Right cardiac atrium (tissue), 5 donors: ENCODE data around the gene NPBWR2. TPM values are rescaled to one million over a fixed set of nuclear protein-coding genes. Genes with fewer than 3 reads are reported as not detected.
"Not testable (repeated sequence)": the region's sequence is repeated elsewhere in the genome, so short reads cannot be mapped to it uniquely, and the experiment has no call there.

Experiments
- ATAC-seq, 2 donors: fragments of 200-7000 bp; cut with Tn5 transposase; one replicate each; pipeline versions ENCODE4 v1.8.0 to v1.9.1; 2020; ENCODE audit warnings: moderate library complexity in 2 of 2, mild to moderate bottlenecking in 1 of 2
- DNase-seq, 3 donors: peaks; one replicate each; pipeline ENCODE4 v3.0.0-alpha.2; 2020
- H3K27ac ChIP-seq: one replicate; pipeline ENCODE4 v1.5.1; 2013; ENCODE audit warnings: mild to moderate bottlenecking, low read length, control low read depth, moderate library complexity
- H3K27me3 ChIP-seq: one replicate; pipeline ENCODE4 v1.6.1; 2013; ENCODE audit not compliant: control insufficient read depth, insufficient read depth
- H3K4me1 ChIP-seq: one replicate; pipeline ENCODE4 v1.6.1; 2013; ENCODE audit warnings: low read length; ENCODE audit not compliant: control insufficient read depth, insufficient read depth
- H3K4me3 ChIP-seq: one replicate; pipeline ENCODE4 v1.5.1; 2013; ENCODE audit warnings: low read length, control low read depth
- H3K9me3 ChIP-seq: one replicate; pipeline ENCODE4 v1.6.1; 2013; ENCODE audit warnings: low read length; ENCODE audit not compliant: control insufficient read depth
- WGBS: extraction: QIAGEN DNeasy Blood & Tissue Kit; methylation state at CpG from one replicate; pipeline ENCODE4 v1.1.7; 2013; 5-methylcytosine and 5-hydroxymethylcytosine counted together
- intact Hi-C, 4 donors: fragments of 100-400 bp; cut with DNase I; formaldehyde crosslinking; loops; one replicate each; pipeline versions ENCODE4 v1.11.0 to v1.14.0; 2022 to 2023
- polyA plus RNA-seq: library from polyadenylated mRNA; stranded (reverse); fragments of 200-250 nt; gene quantifications from one replicate; pipeline ENCODE4 v1.2.3, GENCODE V29; 2013
- total RNA-seq, 4 donors: library from RNA; stranded (reverse); fragmentation: NEBNext Ultra II Directional; extraction: Animal tissue kit (Norgen Biotek cat#: 25700); gene quantifications; one replicate each; pipeline ENCODE4 v1.2.1, GENCODE V29; 2021
- donor health status: healthy with polysubstance abuse.
- donor health status: DM: no; HTN: yes; CAD: no.
- donor health status: DM: no; HTN: no; CAD: no.
- donor health status: DM: no; HTN: yes; CAD: no; lungs with severe emphysema.
- donor health status: DM: yes; HTN: yes; CAD: no.

Gene NPBWR2
- total and polyA plus RNA-seq, 5 donors, result not detected

DNA sequence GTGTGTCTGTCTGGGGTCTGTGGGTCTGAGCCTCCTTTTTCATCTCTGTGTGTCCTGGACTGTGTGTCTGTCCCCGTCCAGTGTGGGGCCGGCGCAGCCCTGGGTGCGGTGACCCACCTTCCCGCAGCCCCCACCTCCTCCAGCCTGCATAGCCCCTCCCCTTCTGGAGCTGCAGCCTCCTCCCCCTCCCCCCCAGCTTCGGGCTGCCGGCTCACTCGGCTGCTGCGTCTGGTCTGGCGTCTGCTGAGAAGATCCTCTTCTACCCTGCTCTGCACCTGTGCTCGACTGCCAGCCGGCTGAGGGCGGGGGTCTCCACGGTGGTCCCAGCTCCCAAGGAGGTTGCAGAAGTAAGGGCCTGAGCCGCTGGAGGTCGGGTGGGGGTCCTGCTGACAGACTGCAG lies 15.6 kb downstream of the NPBWR2 start:
- ATAC-seq (peak in 1 of 2 donors; percentile 18), DNase-seq (no peak)
- intact Hi-C loops, result no loop called here
- 23% methylated on average over 16 of the region's 16 CpGs for WGBS
- H3K4me3 ChIP-seq, result no peak overlapping the region
- H3K27ac ChIP-seq, result no peak overlapping the region
- no peaks in the 10 kb centered on the region for H3K27me3 ChIP-seq
- no peaks in the 10 kb centered on the region for H3K9me3 ChIP-seq
- H3K4me1 ChIP-seq, result no peaks in the 10 kb centered on the region

DNA sequence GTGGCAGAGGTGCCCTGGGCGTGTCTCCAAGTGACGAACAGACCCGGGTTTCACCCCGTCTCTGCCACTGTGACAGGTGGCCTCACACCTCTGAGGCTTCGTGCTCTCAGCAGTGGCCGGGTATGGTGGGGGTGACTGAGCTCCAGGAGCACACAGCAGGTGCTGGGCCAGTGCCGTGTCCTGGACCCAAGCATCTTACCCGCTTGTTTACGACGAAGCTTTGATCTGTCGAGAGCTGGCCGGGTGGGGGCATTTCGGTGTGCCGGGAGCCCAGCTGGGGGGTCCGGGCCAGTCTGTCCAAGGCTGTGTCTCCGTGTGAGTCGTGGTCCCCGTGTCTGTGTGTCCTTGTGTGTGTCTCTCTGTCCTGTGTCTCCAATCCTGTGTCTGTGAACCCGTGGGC lies 16.0 kb downstream of the NPBWR2 start:
- WGBS, result 73% methylated on average over 19 of the region's 19 CpGs
- DNase-seq (no peak), ATAC-seq (peak in 1 of 2 donors; percentile 11)
- Histone ChIP-seq H3K4me1 (no peaks in the 10 kb centered on the region), H3K27me3 (no peaks in the 10 kb centered on the region), H3K4me3 (no peak overlapping the region), H3K9me3 (no peaks in the 10 kb centered on the region), H3K27ac (no peak overlapping the region)
- intact Hi-C loops, result no loop called here

DNA sequence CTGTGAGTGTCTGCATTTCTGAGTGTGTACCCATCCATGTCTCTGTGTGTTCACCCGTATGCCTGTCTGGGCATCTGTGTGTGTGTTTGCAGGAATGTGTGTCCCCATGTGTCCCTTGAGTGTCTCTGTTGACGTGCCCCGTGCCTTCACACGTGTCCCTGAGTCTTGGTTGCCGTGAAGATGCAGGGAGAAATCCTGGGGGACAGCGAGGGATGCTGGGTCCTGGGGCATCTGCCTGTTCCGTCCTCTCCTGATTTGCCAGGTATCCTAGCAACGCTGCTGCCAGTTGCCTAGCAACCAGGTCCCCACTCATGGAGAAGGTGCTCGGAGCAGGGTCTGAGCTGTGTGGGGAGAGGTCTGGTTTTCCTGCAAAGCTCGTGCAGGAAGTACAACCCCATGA lies 17.2 kb downstream of the NPBWR2 start:
- no peaks in the 10 kb centered on the region for H3K9me3 ChIP-seq
- H3K27me3 ChIP-seq, result no peaks in the 10 kb centered on the region
- intact Hi-C loops, result no loop called here
- no peak overlapping the region for H3K27ac ChIP-seq
- 51% methylated on average over 10 of the region's 10 CpGs for WGBS
- H3K4me3 ChIP-seq, result no peak overlapping the region
- ATAC-seq (no peak), DNase-seq (no peak)
- no peaks in the 10 kb centered on the region for H3K4me1 ChIP-seq

DNA sequence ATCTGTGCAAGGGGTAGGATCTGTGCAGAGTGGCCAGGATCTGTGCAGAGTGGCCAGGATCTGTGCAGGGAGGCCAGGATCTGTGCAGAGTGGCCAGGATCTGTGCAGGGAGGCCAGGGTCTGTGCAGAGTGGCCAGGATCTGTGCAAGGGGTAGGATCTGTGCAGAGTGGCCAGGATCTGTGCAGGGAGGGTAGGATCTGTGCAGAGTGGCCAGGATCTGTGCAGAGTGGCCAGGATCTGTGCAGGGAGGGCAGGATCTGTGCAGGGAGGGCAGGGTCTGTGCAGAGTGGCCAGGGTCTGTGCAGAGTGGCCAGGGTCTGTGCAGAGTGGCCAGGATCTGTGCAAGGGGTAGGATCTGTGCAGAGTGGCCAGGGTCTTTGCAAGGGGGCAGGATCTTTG lies 18.8 kb downstream of the NPBWR2 start:
- peak in 1 of 3 donors; percentile 34 for DNase-seq
- H3K27me3 ChIP-seq, H3K27ac ChIP-seq, H3K4me1 ChIP-seq, H3K4me3 ChIP-seq, intact Hi-C loops, H3K9me3 ChIP-seq, ATAC-seq: not testable (repeated sequence)

DNA sequence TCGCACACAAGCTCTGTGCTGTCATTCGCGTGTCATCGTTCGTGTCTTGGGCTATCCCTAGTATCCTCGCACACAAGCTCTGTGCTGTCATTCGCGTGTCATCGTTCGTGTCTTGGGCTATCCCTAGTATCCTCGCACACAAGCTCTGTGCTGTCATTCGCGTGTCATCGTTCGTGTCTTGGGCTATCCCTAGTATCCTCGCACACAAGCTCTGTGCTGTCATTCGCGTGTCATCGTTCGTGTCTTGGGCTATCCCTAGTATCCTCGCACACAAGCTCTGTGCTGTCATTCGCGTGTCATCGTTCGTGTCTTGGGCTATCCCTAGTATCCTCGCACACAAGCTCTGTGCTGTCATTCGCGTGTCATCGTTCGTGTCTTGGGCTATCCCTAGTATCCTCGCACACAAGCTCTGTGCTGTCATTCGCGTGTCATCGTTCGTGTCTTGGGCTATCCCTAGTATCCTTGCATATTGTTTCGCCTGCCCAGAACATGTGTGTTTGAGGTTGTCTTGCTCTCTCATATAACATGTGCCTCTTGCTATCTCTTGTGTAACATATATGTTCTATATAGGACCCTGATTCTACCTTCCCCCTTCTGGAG lies 20.0 kb downstream of the NPBWR2 start:
- WGBS, result 97% methylated on average over 6 of the region's 36 CpGs
- intact Hi-C loops, DNase-seq, H3K4me1 ChIP-seq, H3K4me3 ChIP-seq, H3K27ac ChIP-seq, H3K27me3 ChIP-seq, ATAC-seq, H3K9me3 ChIP-seq: not testable (repeated sequence)

DNA sequence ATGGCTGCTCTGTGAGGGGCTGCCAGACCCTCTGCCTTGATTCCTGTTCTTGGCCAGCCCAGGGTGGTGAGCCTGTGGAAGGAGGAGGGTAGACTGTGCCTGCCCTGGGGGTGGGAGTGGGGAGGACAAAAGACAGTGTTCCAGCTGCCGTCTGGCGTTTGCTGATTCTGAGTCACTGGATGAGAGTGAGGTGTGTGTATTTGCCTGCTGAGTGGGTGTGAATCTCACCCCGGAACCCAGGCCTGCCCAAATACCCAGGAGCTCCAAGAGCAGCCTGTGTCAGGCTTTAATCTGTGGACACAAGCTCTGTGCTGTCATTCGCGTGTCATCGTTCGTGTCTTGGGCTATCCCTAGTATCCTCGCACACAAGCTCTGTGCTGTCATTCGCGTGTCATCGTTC lies 20.6 kb downstream of the NPBWR2 start:
- WGBS, result 93% methylated on average over 10 of the region's 11 CpGs
- no peaks in the 10 kb centered on the region for H3K27me3 ChIP-seq
- no peaks in the 10 kb centered on the region for H3K9me3 ChIP-seq
- intact Hi-C loops, result no loop called here
- H3K27ac ChIP-seq, result no peak overlapping the region
- H3K4me1 ChIP-seq, result no peaks in the 10 kb centered on the region
- H3K4me3 ChIP-seq, result no peak overlapping the region
- ATAC-seq (no peak), DNase-seq (no peak)

DNA sequence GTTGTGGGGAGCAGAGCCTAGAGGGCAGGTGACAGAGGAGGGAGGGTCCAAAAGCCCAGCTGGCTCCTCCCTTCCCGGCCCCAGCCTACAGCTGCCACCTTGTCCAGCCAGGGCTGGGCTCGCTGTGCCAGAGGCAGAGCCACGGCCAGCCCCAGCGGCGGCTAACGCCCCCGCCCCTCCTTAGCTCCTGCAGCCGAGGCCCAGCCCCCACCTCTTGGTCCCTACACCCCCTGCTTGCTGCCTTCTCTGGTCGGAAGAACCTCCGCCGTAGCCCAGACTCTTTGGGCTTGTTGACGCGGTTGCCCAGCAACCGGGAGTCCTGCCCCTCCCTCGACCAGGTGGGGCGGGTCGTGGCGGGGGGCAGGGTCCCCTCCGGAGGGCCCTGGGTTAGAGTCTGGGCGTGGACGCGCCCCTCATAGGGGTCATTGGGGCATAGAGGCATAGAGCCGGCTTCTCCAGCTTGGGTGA lies 22.6 kb downstream of the NPBWR2 start:
- no peaks in the 10 kb centered on the region for H3K9me3 ChIP-seq
- H3K4me3 ChIP-seq, result no peak overlapping the region
- DNase-seq, result peak in 1 of 3 donors; percentile 47
- intact Hi-C loops, result loop anchor here in 1 of 4 donors (5.0 kb wide), 1 partner anchor 38 kb away; no protein-coding TSS in a partner anchor
- no peaks in the 10 kb centered on the region for H3K4me1 ChIP-seq
- 12% methylated on average over 23 of the region's 23 CpGs for WGBS
- no peak overlapping the region for H3K27ac ChIP-seq
- ATAC-seq, result no peak
- H3K27me3 ChIP-seq, result no peaks in the 10 kb centered on the region

DNA sequence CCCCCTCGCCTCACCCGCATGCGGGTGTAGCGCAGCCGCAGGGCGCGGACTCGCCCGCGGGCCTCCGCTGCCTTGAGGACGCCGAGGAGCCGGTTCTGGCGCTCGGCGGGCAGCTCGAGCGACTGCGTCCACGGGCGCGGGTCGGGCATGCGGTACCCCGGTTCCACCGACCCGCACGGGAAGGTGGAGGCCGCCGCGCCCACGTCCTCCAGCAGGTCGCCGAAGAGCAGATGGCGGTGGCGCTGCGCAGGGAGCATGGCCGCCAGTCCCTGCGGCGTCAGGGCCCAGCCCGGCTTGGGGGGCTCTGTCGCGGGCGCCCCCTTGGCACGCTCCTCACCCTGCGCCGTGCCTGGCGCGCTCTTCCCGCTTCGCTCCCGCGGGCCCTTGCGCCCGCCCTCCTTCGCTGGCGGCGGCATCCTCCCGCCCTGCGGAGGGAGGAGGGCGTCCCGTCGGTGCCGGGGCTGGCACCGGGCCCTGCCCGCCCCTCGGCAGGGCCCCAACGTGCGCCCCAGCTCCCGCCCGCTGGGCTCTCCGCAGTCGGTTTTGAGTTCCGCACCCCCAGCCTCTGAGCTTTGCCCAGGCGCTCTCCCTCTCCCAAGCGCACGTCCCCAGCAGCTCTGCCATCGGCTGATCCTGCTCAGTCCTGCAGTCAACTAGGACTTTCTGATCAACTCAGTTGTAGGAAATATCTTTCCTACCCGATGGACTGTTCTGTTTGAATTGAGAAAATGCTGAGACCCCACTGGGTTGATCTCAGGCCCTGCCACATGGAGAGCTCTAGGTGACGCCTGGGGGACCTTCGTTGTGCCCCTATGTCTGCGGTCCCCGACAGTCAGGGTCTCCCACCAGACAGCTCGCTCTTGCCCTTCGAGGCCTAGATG lies 23.3 kb downstream of the NPBWR2 start, which contains the start of gene LKAAEAR1:
TSS of gene LKAAEAR1 (minus strand) at position 595 of the 881 bp plus-strand sequence. CDS start at position 416, 179 bp downstream.
- Histone ChIP-seq H3K27me3 (no peaks in the 10 kb centered on the region), H3K4me1 (no peaks in the 10 kb centered on the region), H3K4me3 (peak within 1 kb of the TSS; percentile 71), H3K27ac (no peak within 1 kb of the TSS), H3K9me3 (no peaks in the 10 kb centered on the region)
- ATAC-seq, result no peak
- DNase-seq, result peak in 2 of 3 donors; percentile 51 to 58
- intact Hi-C loops, result loop anchor here in 1 of 4 donors (5.0 kb wide), 1 partner anchor 38 kb away; no protein-coding TSS in a partner anchor
- 2% methylated on average over 86 of the region's 86 CpGs for WGBS

DNA sequence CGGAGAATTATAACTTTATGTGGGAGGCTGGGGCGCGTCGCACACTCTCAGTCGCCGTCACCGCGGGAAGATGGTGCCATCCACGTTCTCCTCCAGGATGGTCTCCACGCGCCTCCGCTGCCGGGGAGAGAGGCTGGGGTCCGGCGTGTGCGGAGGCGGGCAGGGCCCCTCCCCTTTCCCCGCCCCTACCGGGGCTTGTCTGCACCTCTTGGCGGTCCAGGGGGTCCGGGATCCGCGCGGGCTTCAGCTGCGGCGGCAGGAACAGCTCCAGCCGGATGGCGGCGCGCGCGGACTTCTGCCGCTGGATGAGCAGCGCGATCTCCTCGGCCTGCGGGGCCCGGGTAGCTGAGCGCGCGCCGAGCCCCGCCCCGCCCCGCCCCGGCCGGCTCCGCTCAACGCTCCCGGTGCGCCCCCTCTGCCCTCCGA lies 24.0 kb downstream of the NPBWR2 start:
- DNase-seq, result peak; percentile 77 to 93 (median 89)
- under 1% methylated on average over 52 of the region's 52 CpGs for WGBS
- H3K27ac ChIP-seq, result no peak overlapping the region
- H3K27me3 ChIP-seq, result no peaks in the 10 kb centered on the region
- H3K4me3 ChIP-seq, result peak overlapping the region; percentile 71
- H3K4me1 ChIP-seq, result no peaks in the 10 kb centered on the region
- no peaks in the 10 kb centered on the region for H3K9me3 ChIP-seq
- intact Hi-C loops, result loop anchor here in 1 of 4 donors (5.0 kb wide), 1 partner anchor 39 kb away; no protein-coding TSS in a partner anchor
- peak; percentile 44 to 48 for ATAC-seq

DNA sequence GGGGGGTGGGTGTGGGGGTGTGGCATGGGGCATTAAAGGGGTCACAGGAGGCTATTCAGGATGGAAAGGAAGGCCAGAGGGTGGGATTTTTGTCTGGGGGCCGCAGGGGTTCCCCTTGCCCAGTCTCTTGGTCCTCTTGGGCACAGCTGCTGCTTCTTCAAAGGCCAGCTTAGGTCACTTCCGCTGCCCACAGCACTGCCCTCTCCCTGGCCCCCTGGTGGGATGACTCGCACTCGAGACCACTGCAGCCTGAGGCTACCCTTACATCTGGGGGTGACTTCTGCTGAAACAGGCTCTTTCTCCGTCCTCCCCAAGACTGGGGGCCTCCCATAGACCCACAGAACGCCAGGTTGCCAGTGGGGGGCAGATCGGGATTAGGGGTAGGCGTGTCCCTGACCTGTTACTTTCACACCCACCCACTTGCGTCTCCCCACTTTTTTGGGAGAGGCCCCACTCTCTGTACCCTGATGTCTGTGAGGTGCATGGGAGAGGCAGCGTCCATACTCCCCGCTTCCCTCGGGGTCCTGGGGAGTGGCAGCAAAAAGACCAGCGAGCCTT lies 24.5 kb downstream of the NPBWR2 start:
- Histone ChIP-seq H3K4me1 (no peaks in the 10 kb centered on the region), H3K9me3 (no peaks in the 10 kb centered on the region), H3K4me3 (peak overlapping the region; percentile 71), H3K27me3 (no peaks in the 10 kb centered on the region), H3K27ac (no peak overlapping the region)
- DNase-seq (peak in 1 of 3 donors; percentile 41), ATAC-seq (no peak)
- intact Hi-C loops, result loop anchor here in 1 of 4 donors (5.0 kb wide), 1 partner anchor 39 kb away; no protein-coding TSS in a partner anchor
- WGBS, result 20% methylated on average over 13 of the region's 13 CpGs
